ENCODE data around the gene ARID2.

Gene ARID2

DNA sequence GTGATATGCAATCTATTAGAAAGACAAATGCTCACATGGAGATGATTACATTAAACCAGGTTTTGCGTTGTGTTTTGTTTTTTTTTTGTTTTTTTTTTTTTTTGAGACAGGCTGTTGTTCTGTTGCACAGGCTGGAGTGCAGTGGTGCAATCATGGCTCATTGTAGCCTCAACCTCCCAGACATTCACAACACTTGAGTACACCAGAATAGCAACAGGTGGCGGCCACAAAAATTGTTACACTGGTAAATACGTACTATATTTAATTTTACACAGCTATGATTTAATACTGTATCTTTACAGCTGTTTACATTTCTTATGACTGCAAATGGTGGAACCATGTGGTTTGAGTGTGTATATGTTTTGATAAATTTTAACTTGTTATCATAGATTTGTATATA, 200.9 kb downstream of the ARID2 start:
- H3K27me3 ChIP-seq = no peaks in the 10 kb centered on the region
- no peak overlapping the region for H3K4me3 ChIP-seq (ENCODE audit: low read depth, low read length)
- no peak for DNase-seq
- peaks cover 60% of the 10 kb centered on the region for H3K36me3 ChIP-seq
- TF ChIP-seq, protein P1, sequence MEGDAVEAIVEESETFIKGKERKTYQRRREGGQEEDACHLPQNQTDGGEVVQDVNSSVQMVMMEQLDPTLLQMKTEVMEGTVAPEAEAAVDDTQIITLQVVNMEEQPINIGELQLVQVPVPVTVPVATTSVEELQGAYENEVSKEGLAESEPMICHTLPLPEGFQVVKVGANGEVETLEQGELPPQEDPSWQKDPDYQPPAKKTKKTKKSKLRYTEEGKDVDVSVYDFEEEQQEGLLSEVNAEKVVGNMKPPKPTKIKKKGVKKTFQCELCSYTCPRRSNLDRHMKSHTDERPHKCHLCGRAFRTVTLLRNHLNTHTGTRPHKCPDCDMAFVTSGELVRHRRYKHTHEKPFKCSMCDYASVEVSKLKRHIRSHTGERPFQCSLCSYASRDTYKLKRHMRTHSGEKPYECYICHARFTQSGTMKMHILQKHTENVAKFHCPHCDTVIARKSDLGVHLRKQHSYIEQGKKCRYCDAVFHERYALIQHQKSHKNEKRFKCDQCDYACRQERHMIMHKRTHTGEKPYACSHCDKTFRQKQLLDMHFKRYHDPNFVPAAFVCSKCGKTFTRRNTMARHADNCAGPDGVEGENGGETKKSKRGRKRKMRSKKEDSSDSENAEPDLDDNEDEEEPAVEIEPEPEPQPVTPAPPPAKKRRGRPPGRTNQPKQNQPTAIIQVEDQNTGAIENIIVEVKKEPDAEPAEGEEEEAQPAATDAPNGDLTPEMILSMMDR (IDR thresholded peaks at IDR 0.05; ENCODE audit: low read depth, low read length) = no peak
- peaks cover 9% of the 10 kb centered on the region for H3K4me1 ChIP-seq
- H3K9me3 ChIP-seq = no peaks in the 10 kb centered on the region

DNA sequence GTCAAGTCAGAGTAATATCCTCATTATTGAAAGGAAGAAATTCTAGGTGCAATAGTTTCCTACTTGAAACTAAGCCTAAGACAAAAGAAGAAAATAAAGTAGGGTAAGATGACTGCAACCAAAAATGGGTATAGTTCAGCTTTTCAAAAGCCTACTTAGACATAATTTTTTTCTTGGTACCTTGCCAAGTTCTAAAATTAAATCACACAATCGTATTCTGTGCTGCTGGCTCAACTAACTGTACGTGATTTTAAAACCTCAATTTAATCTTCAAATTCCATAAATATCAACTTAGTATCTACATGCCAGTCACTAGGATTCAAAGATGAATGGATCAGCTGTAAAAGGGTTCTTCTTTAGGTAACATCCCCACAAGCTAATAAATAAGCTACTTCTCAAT, 204.0 kb downstream of the ARID2 start:
- no peak overlapping the region for H3K4me3 ChIP-seq (ENCODE audit: low read depth, low read length)
- no peaks in the 10 kb centered on the region for H3K9me3 ChIP-seq
- H3K4me1 ChIP-seq = peaks cover 10% of the 10 kb centered on the region
- H3K36me3 ChIP-seq = peaks cover 39% of the 10 kb centered on the region
- TF ChIP-seq, protein P1 (IDR thresholded peaks at IDR 0.05; ENCODE audit: low read depth, low read length) = no peak
- H3K27me3 ChIP-seq = no peaks in the 10 kb centered on the region
- DNase-seq = no peak

DNA sequence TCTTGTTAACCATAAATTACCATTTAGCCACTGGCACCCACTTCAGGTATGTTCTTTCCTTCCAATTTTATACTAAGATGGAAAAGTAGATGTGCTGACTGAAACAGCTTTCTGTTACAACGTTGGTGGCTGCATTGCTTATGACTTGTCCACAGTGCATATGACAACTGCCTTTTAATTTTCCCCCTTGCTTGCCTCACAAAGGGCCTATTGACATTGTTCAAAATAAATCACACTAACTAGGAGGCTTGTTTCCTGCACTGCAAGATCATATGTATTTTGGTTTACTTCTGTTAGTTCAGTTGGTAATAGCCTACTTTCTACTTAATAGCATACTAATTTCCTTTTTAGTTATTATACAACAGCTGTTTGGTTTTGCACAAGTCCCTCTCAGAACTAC, 205.4 kb downstream of the ARID2 start:
- peaks cover 29% of the 10 kb centered on the region for H3K36me3 ChIP-seq
- peaks cover 10% of the 10 kb centered on the region for H3K4me1 ChIP-seq
- H3K27me3 ChIP-seq = no peaks in the 10 kb centered on the region
- DNase-seq = no peak
- TF ChIP-seq, protein P1 (IDR thresholded peaks at IDR 0.05; ENCODE audit: low read depth, low read length) = no peak
- no peaks in the 10 kb centered on the region for H3K9me3 ChIP-seq
- no peak overlapping the region for H3K4me3 ChIP-seq (ENCODE audit: low read depth, low read length)

DNA sequence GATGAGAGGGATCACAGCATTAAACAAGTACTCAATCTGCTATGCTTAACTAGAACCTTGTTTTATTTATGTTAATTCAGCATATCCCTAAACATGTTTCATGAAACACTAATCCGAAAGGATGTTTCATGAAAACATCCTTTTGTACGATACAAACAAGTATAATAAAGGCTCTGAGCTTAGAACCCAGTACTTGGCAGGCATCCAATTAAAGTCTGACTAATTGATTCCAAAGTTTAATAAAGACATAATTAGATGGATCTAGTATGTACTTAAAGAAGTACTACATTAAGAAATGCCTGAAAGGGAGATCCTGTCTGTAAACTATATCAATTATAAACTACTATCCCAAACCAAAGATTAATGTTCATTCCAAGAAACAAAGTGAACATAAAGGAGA, 209.1 kb downstream of the ARID2 start:
- H3K4me3 ChIP-seq (ENCODE audit: low read depth, low read length) = no peak overlapping the region
- H3K9me3 ChIP-seq = no peaks in the 10 kb centered on the region
- H3K4me1 ChIP-seq = peaks cover 8% of the 10 kb centered on the region
- TF ChIP-seq, protein P1 (IDR thresholded peaks at IDR 0.05; ENCODE audit: low read depth, low read length) = no peak
- no peaks in the 10 kb centered on the region for H3K27me3 ChIP-seq
- DNase-seq = no peak
- H3K36me3 ChIP-seq = peaks cover 22% of the 10 kb centered on the region

DNA sequence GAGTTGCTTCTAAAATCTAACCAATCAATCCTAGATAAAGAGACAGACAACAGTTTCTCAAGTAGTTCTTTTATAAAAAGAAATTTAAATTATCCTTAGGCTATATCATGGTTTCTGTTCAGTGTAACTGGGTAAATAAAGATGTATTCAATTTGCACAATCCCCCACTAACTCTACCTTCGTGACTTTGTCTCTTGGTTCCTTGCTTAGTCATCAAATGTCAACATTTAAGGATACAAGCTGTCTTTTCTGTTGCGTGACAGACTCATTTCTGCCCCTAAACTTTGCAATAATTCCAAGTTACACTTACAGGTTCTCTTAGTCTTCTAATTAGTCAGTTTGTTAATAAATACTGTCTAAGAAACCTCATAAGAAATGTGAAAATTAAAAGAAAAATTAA, 210.3 kb downstream of the ARID2 start:
- peaks cover 20% of the 10 kb centered on the region for H3K36me3 ChIP-seq
- peaks cover 6% of the 10 kb centered on the region for H3K4me1 ChIP-seq
- H3K27me3 ChIP-seq = no peaks in the 10 kb centered on the region
- TF ChIP-seq, protein P1 (IDR thresholded peaks at IDR 0.05; ENCODE audit: low read depth, low read length) = no peak
- no peak overlapping the region for H3K4me3 ChIP-seq (ENCODE audit: low read depth, low read length)
- H3K9me3 ChIP-seq = no peaks in the 10 kb centered on the region
- DNase-seq = no peak

DNA sequence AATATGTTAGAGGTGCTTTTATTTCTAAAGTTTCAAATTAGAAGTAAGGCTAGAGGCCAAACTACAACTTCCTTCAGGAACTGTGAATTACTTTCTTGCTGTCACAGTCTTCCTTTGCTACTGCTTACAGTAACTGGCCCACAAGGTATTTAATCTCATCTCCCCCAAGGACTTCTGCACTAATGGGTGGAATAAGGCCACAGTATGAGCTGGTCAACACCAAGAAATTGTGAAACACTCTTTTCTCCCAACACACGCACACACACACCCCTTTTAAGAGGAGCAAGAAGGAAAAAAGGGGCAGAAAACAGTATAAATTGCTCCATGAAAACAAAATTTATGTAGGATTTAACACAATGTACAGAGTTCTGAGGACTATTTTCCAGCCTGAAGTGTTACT, 215.3 kb downstream of the ARID2 start:
- Histone ChIP-seq H3K27me3 (no peaks in the 10 kb centered on the region), H3K36me3 (peaks cover 30% of the 10 kb centered on the region), H3K9me3 (no peaks in the 10 kb centered on the region), H3K4me1 (no peaks in the 10 kb centered on the region), H3K4me3 (ENCODE audit: low read depth, low read length) (no peak overlapping the region)
- TF ChIP-seq, protein P1 (IDR thresholded peaks at IDR 0.05; ENCODE audit: low read depth, low read length) = no peak
- DNase-seq = no peak

Data from BE2C (cell line).